Measurements from ENCODE around the gene CYB5RL.

CYB5RL gene

DNA sequence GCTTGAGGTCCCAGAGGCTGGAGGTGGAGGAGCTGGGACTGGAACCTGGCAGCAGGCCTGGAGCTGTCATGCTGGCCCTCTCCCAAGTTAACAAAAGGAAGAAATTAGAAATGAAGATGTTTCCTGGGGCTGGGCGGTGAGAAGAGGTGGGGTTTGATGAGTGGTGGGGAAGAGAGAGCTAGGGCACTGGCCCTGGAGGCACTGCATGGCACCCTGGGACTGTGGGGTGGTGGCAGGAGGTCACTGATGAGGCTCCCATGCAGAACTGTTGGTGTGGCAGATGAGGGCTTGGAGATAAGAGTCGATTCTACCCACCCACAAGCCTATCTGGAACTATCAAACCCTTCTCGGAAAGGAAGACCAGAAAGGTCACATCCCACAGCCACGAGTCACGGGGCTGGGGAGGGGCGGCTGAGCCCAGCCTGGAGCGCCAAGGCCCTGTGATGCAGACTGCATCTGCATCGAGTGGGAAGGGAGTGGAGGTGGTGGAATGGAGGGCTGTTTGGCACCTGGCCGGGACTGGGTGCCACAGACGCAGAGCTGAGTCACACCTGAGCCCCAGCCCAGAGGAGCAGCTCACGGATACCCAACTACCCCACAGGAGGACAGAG, 29.6 kb upstream of the CYB5RL start:
- no peak overlapping the region for H2AFZ ChIP-seq (ENCODE audit: low read depth, low read length, severe bottlenecking)
- TF ChIP-seq, protein P1, sequence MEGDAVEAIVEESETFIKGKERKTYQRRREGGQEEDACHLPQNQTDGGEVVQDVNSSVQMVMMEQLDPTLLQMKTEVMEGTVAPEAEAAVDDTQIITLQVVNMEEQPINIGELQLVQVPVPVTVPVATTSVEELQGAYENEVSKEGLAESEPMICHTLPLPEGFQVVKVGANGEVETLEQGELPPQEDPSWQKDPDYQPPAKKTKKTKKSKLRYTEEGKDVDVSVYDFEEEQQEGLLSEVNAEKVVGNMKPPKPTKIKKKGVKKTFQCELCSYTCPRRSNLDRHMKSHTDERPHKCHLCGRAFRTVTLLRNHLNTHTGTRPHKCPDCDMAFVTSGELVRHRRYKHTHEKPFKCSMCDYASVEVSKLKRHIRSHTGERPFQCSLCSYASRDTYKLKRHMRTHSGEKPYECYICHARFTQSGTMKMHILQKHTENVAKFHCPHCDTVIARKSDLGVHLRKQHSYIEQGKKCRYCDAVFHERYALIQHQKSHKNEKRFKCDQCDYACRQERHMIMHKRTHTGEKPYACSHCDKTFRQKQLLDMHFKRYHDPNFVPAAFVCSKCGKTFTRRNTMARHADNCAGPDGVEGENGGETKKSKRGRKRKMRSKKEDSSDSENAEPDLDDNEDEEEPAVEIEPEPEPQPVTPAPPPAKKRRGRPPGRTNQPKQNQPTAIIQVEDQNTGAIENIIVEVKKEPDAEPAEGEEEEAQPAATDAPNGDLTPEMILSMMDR (IDR thresholded peaks at IDR 0.05; ENCODE audit: insufficient read depth, low read length, poor library complexity, severe bottlenecking), result no peak
- no peaks in the 10 kb centered on the region for H4K20me1 ChIP-seq (ENCODE audit: low read depth, low read length)
- no peaks in the 10 kb centered on the region for H3K9me3 ChIP-seq (ENCODE audit: insufficient read depth, low read length)
- H3K79me2 ChIP-seq (ENCODE audit: insufficient read depth, low read length), result no peaks in the 10 kb centered on the region
- H3K4me3 ChIP-seq (ENCODE audit: insufficient read depth, low read length, poor library complexity, severe bottlenecking), result no peak overlapping the region
- H3K9ac ChIP-seq (ENCODE audit: low read length), result no peak overlapping the region
- H3K36me3 ChIP-seq (ENCODE audit: low read length), result no peaks in the 10 kb centered on the region
- H3K27ac ChIP-seq (ENCODE audit: low read depth, low read length), result no peak overlapping the region
- H3F3A ChIP-seq (ENCODE audit: insufficient read depth), result no peaks in the 10 kb centered on the region
- H3K27me3 ChIP-seq (ENCODE audit: low read length), result no peaks in the 10 kb centered on the region
- no peak overlapping the region for H3K4me2 ChIP-seq (ENCODE audit: low read depth, low read length, poor library complexity, severe bottlenecking)
- H3K9me2 ChIP-seq (replicated peaks; ENCODE audit: insufficient read depth, low read length), result no peaks in the 10 kb centered on the region

DNA sequence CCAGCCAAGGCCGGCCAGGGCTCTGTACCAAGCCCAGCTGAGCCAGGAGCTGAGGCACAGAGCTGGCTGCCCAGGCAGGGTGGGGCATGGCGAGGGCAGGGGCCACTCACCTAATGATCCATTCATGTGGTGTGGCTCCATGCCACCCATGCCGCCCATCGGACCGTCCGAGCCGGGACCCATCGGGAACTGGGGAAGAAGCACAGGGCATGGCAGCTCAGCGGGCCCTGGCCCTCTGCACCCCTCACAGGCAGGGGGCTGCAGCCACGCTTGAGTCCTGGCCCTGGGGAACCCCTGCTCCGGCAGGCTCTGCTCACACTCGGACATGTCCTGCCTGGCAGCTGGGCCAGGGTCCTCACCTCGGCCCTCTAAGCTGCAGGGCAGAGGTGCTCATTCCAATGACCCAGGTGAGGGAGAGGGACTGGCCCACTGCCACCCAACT, 28.8 kb upstream of the CYB5RL start:
- H3K9me3 ChIP-seq (ENCODE audit: insufficient read depth, low read length), result no peaks in the 10 kb centered on the region
- H3K36me3 ChIP-seq (ENCODE audit: low read length), result no peaks in the 10 kb centered on the region
- no peaks in the 10 kb centered on the region for H4K20me1 ChIP-seq (ENCODE audit: low read depth, low read length)
- no peaks in the 10 kb centered on the region for H3K27me3 ChIP-seq (ENCODE audit: low read length)
- no peak overlapping the region for H3K27ac ChIP-seq (ENCODE audit: low read depth, low read length)
- H3K4me3 ChIP-seq (ENCODE audit: insufficient read depth, low read length, poor library complexity, severe bottlenecking), result no peak overlapping the region
- H3F3A ChIP-seq (ENCODE audit: insufficient read depth), result no peaks in the 10 kb centered on the region
- no peak overlapping the region for H2AFZ ChIP-seq (ENCODE audit: low read depth, low read length, severe bottlenecking)
- H3K79me2 ChIP-seq (ENCODE audit: insufficient read depth, low read length), result no peaks in the 10 kb centered on the region
- H3K4me2 ChIP-seq (ENCODE audit: low read depth, low read length, poor library complexity, severe bottlenecking), result no peak overlapping the region
- H3K9ac ChIP-seq (ENCODE audit: low read length), result no peak overlapping the region
- H3K9me2 ChIP-seq (replicated peaks; ENCODE audit: insufficient read depth, low read length), result no peaks in the 10 kb centered on the region
- TF ChIP-seq, protein P1 (IDR thresholded peaks at IDR 0.05; ENCODE audit: insufficient read depth, low read length, poor library complexity, severe bottlenecking), result no peak
- TF ChIP-seq EZH2phosphoT487 (conservative IDR thresholded peaks at IDR 0.05; ENCODE audit: low read length), result no peak

DNA sequence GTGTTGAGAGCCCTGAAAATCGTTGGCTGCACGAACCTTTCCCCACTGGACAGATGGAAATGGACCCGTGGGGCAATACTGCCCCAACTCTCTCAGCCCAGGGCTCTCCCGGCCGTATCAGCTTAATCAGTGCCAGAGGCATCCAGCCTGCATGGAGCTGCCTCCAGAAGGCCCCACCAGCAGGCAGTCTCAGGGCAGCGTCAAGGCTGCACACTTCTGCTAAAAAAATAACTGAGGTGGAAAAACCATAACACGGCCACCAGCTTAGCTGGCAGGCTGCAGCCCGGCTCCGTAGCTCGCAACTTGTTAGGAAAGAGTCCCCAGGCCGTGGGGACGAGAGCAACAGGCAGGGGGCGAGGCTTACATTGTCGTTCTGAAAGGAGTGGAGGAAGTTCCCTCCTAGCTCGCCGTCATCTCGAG, 28.1 kb upstream of the CYB5RL start:
- Histone ChIP-seq H3K4me2 (ENCODE audit: low read depth, low read length, poor library complexity, severe bottlenecking) (no peak overlapping the region), H2AFZ (ENCODE audit: low read depth, low read length, severe bottlenecking) (no peak overlapping the region), H3K27me3 (ENCODE audit: low read length) (no peaks in the 10 kb centered on the region), H3K9me3 (ENCODE audit: insufficient read depth, low read length) (no peaks in the 10 kb centered on the region), H3K9ac (ENCODE audit: low read length) (no peak overlapping the region), H3K79me2 (ENCODE audit: insufficient read depth, low read length) (no peaks in the 10 kb centered on the region), H3F3A (ENCODE audit: insufficient read depth) (no peaks in the 10 kb centered on the region), H3K9me2 (replicated peaks; ENCODE audit: insufficient read depth, low read length) (no peaks in the 10 kb centered on the region), H4K20me1 (ENCODE audit: low read depth, low read length) (no peaks in the 10 kb centered on the region), H3K27ac (ENCODE audit: low read depth, low read length) (no peak overlapping the region), H3K4me3 (ENCODE audit: insufficient read depth, low read length, poor library complexity, severe bottlenecking) (no peak overlapping the region), H3K36me3 (ENCODE audit: low read length) (no peaks in the 10 kb centered on the region)
- TF ChIP-seq EZH2phosphoT487 (conservative IDR thresholded peaks at IDR 0.05; ENCODE audit: low read length), result no peak
- TF ChIP-seq, protein P1 (IDR thresholded peaks at IDR 0.05; ENCODE audit: insufficient read depth, low read length, poor library complexity, severe bottlenecking), result no peak

All from SU-DHL-6 (cell line).